K562 (cell line): ENCODE data around the gene DCST1. TPM values are rescaled to one million over a fixed set of nuclear protein-coding genes. Genes with fewer than 3 reads are reported as not detected.

Experiments
- BRF1 ChIP-seq: IDR thresholded peaks from 3 replicates; pipeline ENCODE4 v1.6.1; 2011; ENCODE audit warnings: borderline replicate concordance, mild to moderate bottlenecking; ENCODE audit not compliant: insufficient read length; ENCODE audit errors: extremely low read depth
- DEAF1 ChIP-seq: fragments of 450-650 bp; formaldehyde crosslinking; IDR thresholded peaks from 2 replicates; pipeline ENCODE4 v1.4.0; 2020; ENCODE audit warnings: mild to moderate bottlenecking, moderate library complexity
- ELK3 ChIP-seq: fragments of 450-650 bp; formaldehyde crosslinking; IDR thresholded peaks from 2 replicates; pipeline ENCODE4 v1.4.0; 2020; ENCODE audit warnings: mild to moderate bottlenecking
- ILF3 ChIP-seq: fragments of 450-650 bp; IDR thresholded peaks from 2 replicates; pipeline ENCODE4 v1.6.1; 2018; ENCODE audit warnings: antibody characterized with exemption, mild to moderate bottlenecking, moderate library complexity, borderline replicate concordance
- MXD1 ChIP-seq: fragments of 250-450 bp; sonication (Bioruptor Pico); IDR thresholded peaks from 2 replicates; pipeline ENCODE4 v1.8.0; 2021; ENCODE audit warnings: borderline replicate concordance, mild to moderate bottlenecking, moderate library complexity; ENCODE audit not compliant: poor library complexity, severe bottlenecking
- MYBL2 ChIP-seq, 2 experiments: fragments of 450-650 bp in 1 of 2; sonication (generic) in 1 of 2; formaldehyde crosslinking in 1 of 2; IDR thresholded peaks; 2 replicates each; pipeline versions ENCODE4 v1.6.1 to v1.8.1; 2017 to 2022; ENCODE audit warnings: borderline replicate concordance in 1 of 2, inconsistent platforms in 1 of 2, low read depth in 1 of 2, mild to moderate bottlenecking in 1 of 2, missing genetic modification reagents in 1 of 2, moderate library complexity in 1 of 2
- NFATC3 ChIP-seq: fragments of 450-650 bp; IDR thresholded peaks from 2 replicates; pipeline ENCODE4 v1.6.1; 2017; ENCODE audit warnings: mild to moderate bottlenecking
- SLC30A9 ChIP-seq: fragments of 250-450 bp; sonication (Bioruptor Pico); IDR thresholded peaks from 2 replicates; pipeline ENCODE4 v1.8.0; 2022; ENCODE audit warnings: mild to moderate bottlenecking, moderate library complexity
- USF1 ChIP-seq: sonication (generic); formaldehyde crosslinking; IDR thresholded peaks from 2 replicates; pipeline ENCODE4 v1.9.0; 2022; ENCODE audit warnings: mild to moderate bottlenecking, missing genetic modification reagents
- ZBTB5 ChIP-seq: fragments of 450-650 bp; IDR thresholded peaks from 2 replicates; pipeline ENCODE4 v1.6.1; 2017; ENCODE audit warnings: antibody characterized with exemption
- ZNF232 ChIP-seq: sonication (generic); formaldehyde crosslinking; IDR thresholded peaks from 2 replicates; pipeline ENCODE4 v1.8.0; 2022; ENCODE audit warnings: mild to moderate bottlenecking, missing genetic modification reagents
- ZNF274 ChIP-seq: IDR thresholded peaks from 2 replicates; pipeline ENCODE4 v1.6.1; 2011; ENCODE audit warnings: low read depth, mild to moderate bottlenecking, low read length, moderate library complexity, borderline replicate concordance
- polyA plus RNA-seq, 8 experiments: library from polyadenylated mRNA; depleted of rRNA in 4 of 8; stranded (reverse) in 5 of 8; unstranded in 3 of 8; fragments of >200 nt; fragmentation: Nextera tagmentation in 2 of 8; fragmentation: Illumina TruSeq in 1 of 8; extraction: Ambion mirVana in 2 of 8; extraction: Trizol in 1 of 8; gene quantifications; 2 replicates each; pipeline versions ENCODE4 v1.2.1 to v1.2.3, GENCODE V29; 2011 to 2014; ENCODE audit warnings: inconsistent platforms in 1 of 8, missing spikeins in 1 of 8
- total RNA-seq, 7 experiments: library from RNA; depleted of rRNA in 6 of 7; stranded (reverse); fragments of >200 nt in 6 of 7; fragmentation: Illumina TruSeq in 2 of 7; extraction: Trizol in 2 of 7; gene quantifications; 2 replicates each; pipeline versions ENCODE4 v1.2.1 to v1.2.3, GENCODE V29; 2011 to 2021; ENCODE audit warnings: low replicate concordance in 1 of 7

The DCST1 gene
- total and polyA plus RNA-seq, 9 of the 15 experiments (the other 6 are each of a cell fraction or from before 2014, with no cell fraction given): not detected

GRCh38 chr1:155084722-155085503, 51.3 kb downstream of the DCST1 start (continued):
- TF ChIP-seq MXD1 (no peak), SLC30A9 (no peak), USF1 (no peak), ILF3 (no peak), ZBTB5 (no peak), DEAF1 (CRISPR knock-in tag) (peak; percentile 98), ZNF232 (CRISPR knock-in tag) (no peak), ZNF274 (no peak), MYBL2 (IDR thresholded peaks at IDR 0.05; ENCODE audit: low read depth) (no peak), MYBL2 (CRISPR knock-in tag; IDR thresholded peaks at IDR 0.05; ENCODE audit: borderline replicate concordance) (no peak), NFATC3 (no peak), BRF1 (no peak), ELK3 (CRISPR knock-in tag) (no peak)
